Measurements from ENCODE around the gene CRLF2.
"Not testable (repeated sequence)": the region's sequence is repeated elsewhere in the genome, so short reads cannot be mapped to it uniquely, and the experiment has no call there.

Gene CRLF2

DNA sequence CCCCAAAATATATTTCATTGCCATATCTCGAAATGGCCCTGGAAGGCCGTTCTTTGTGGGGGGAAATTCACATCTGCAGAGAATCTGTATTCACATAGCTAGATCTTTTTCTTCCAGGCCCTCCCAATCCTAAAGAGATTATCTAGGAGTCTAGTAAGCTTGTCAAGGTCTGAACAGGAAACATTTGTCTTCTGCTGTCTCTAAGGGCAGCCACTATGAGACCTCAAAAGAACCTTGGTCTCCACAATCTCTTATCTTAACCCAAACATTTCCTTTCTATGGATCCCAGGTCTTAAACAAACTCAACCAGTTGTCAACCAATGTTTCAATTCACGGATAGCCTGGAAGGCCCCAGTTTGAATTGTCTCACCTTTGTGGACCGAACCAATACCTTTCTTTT lies 45.0 kb downstream of the CRLF2 start:
- no peak for DNase-seq (ENCODE audit: low spot score)

DNA sequence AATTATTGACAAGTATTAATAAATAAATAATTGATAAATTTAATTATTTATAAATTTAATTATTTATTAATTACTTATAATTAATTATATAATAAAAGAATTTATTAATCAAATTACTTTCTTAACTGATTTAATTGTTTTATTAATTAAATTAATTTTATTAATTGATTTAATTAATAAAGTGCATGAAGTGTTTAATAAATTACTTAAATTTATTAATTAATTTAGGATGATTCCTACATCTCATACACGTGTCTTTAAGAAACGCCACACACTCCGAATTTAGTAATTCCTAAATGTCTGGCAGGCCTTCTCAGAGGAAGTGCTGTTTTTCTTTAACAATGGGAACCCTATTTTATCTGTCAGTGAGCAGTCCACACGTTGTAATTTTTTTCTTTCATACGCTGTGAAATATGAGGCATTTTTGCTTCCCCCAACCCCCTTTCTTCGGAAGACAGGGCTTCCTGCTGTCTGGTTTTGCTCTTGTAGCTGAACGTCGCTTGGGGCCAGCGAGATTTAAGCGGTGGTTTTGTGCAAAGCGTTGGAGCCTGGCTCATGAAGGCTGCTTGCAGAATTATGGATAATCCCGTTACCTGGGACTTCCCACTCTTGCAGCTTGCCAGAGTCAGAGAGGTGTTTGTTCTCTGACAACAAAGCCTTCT lies 46.8 kb downstream of the CRLF2 start:
- no peak for DNase-seq (ENCODE audit: low spot score)

- DNase-seq (ENCODE audit: low spot score), result no peak
Observed at GRCh38 chrX:1164322-1165288, 47.8 kb downstream of the CRLF2 start.

DNA sequence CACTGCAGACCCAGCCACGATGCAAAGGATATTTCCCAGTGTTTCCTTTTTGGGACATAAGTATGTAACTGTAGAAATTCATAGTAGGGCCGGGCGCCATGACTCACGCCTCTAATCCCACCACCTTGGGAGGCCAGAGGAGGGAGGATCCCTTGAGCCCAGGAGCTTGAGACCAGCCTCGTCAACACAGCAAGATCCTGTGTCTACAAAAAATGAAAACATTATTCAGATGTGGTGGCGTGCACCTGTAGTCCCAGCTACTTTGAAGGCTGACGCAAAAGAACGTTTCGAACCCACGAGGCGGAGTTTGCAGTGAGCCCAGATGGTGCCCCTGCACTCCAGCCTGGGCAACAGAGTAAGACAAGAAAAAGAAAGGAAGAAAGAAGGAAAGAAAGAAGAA lies 49.2 kb downstream of the CRLF2 start:
- DNase-seq (ENCODE audit: low spot score), result no peak

- no peak for DNase-seq (ENCODE audit: low spot score)
Observed at GRCh38 chrX:1162119-1162916, 50.1 kb downstream of the CRLF2 start.

- no peak for DNase-seq (ENCODE audit: low spot score)
Observed at GRCh38 chrX:1159548-1159947, 52.9 kb downstream of the CRLF2 start.

GRCh38 chrX:1156681-1157455 lies 55.6 kb downstream of the CRLF2 start:
- DNase-seq (ENCODE audit: low spot score), result not testable (repeated sequence)

DNA sequence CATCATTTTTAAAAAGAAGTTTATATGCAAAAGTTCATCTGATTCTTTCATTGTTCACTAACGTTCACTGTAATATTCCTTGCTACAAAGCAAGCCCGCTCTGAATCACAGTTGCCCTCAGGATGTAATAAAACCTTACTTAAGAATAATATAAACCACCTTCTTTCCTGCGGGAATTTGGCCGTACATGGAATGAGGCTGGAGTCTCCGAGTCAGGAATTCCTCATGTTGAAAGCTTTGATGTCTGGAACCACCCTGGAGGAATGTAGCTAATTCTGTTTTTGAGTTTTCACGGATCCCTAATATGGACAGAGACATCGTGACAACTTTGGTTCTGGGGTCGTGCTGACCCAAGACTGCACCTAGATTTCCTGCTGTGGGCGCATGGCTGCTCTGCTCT lies 58.5 kb downstream of the CRLF2 start:
- DNase-seq (ENCODE audit: low spot score), result no peak

DNA sequence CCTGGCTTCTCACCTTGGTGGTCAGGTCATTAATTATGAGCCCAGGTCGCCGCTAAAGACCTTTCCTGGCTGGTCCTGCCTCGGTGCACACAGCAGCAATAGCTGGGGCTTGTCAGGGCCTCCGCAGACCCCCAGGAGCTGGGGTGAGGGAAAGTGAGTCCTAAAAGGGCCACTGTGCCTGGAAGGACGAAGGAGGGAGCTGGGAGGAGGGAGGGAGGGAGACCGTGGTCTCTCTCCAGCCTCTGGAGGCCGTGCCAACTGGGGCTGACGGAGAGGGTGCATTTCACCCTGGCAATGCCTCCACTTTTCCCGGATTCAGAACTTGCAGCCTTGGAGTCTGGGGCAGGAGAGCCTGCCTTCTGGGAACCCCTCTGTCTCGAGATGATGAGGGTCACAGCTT lies 60.4 kb downstream of the CRLF2 start:
- DNase-seq (ENCODE audit: low spot score), result no peak

DNA sequence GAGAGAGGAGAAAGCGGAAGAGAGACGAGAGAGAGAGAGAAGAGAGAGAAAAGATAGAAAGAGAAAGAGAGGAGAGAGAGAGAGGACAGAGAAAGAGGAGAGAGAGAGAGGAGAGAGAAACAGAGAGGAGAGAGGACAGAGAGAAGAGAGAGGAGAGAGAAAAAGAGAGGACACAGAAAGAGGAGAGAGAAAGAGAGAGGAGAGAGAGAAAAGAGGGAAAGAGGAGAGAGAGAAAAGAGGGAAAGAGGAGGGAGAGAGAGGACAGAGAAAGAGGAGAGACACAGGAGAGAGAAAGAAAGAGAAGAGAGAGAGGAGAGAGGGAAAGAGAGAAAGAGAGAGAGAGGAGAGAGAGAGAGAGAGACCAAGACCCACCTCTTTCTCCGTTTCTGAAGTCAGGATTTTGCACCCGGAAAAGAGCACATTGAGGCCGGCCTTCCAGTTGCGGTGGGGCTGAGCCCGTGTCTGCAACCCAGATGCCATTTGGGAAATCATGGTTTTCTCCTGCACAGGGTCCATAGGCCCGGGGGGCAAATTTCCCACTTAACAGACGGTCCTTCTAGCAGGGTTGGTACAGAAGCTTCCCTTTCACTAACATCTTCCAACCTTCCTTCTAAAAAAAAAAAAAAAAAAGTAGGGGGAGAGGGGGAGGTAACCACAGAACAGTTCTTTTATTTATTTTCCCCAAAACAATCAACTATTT lies 60.9 kb downstream of the CRLF2 start:
- DNase-seq (ENCODE audit: low spot score), result no peak

DNA sequence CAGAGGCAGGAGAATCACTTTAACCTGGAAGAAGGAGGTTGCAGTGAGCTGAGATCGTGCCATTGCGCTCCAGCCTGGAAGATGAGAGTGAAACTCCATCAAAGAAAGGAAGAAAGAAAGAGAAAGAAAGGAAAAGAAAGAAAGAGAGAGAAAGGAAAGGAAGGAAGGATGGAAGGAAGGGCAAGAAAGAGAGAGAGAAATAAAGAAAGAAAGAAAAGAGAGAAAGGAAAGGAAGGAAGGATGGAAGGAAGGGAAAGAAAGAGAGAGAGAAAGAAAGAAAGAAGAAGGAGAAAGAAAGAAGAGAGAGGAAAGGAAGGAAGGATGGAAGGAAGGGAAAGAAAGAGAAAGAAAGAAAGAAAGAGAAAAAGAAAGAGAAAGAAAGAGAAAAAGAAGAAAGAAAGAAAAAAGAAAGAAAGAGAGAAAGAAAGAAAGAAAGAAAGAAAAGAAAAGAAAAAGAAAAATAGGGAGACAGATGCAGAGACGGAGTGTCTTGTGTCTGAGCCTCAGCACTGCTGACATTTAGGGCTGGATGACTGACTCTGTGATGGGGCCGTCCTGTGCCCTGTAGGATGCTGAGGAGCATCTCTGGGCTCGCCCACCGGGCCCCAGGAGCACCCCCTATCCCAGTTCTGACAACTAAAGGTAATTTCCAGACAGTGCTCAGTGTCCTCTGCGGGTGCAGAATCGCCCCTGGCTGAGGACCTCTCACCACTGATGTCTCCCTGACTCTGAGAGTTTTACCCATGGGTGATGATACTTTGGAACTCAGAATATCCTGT lies 61.7 kb downstream of the CRLF2 start:
- no peak for DNase-seq (ENCODE audit: low spot score)

GRCh38 chrX:1147611-1148515 lies 64.6 kb downstream of the CRLF2 start:
- DNase-seq (ENCODE audit: low spot score), result no peak

GRCh38 chrX:1144293-1144692 lies 68.2 kb downstream of the CRLF2 start:
- no peak for DNase-seq (ENCODE audit: low spot score)
